ENCODE data around the gene C14orf93.

Gene C14orf93

DNA sequence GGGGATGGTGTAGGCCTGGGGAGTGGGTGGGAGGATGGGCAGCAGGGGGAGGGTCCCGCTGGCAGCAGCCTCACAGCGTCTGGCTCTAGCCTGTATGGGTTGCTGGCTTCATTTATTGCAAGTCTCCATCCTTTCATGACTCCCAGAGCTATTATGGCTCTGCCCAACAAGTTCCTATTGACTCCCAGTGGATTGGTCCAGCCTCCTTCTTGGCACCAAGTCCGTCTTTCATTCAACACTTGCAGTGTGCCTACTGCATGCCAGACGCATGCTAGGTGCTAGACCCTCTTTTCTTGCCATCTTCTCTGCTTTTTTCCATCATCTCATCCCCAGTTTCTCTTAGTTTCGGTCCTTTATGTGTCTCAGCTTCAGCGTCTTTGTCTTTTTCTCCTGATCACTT, 33.2 kb upstream of the C14orf93 start:
- 93% methylated on average over 6 of the region's 6 CpGs for WGBS
- H3K4me3 ChIP-seq (ENCODE audit: low read length), result no peak overlapping the region
- H3K27ac ChIP-seq (ENCODE audit: low read depth, low read length), result no peak overlapping the region
- H3K36me3 ChIP-seq (ENCODE audit: insufficient read depth, low read length), result no peaks in the 10 kb centered on the region
- H3K9ac ChIP-seq (ENCODE audit: low read depth, low read length), result no peak overlapping the region
- no peaks in the 10 kb centered on the region for H3K9me3 ChIP-seq (ENCODE audit: insufficient read depth, low read depth, low read length)
- H3K27me3 ChIP-seq (ENCODE audit: insufficient read depth, low read length), result no peaks in the 10 kb centered on the region
- no peaks in the 10 kb centered on the region for H3K4me1 ChIP-seq (ENCODE audit: insufficient read depth, low read length)

- no peaks in the 10 kb centered on the region for H3K36me3 ChIP-seq (ENCODE audit: insufficient read depth, low read length)
- H3K9ac ChIP-seq (ENCODE audit: low read depth, low read length), result no peak within 1 kb of the TSS
- 94% methylated on average over 36 of the region's 36 CpGs for WGBS
- no peaks in the 10 kb centered on the region for H3K4me1 ChIP-seq (ENCODE audit: insufficient read depth, low read length)
- no peaks in the 10 kb centered on the region for H3K27me3 ChIP-seq (ENCODE audit: insufficient read depth, low read length)
- H3K4me3 ChIP-seq (ENCODE audit: low read length), result no peak within 1 kb of the TSS
- H3K9me3 ChIP-seq (ENCODE audit: insufficient read depth, low read depth, low read length), result no peaks in the 10 kb centered on the region
- H3K27ac ChIP-seq (ENCODE audit: low read depth, low read length), result no peak within 1 kb of the TSS
Measured at GRCh38 chr14:23042162-23042965, 32.4 kb upstream of the C14orf93 start, which contains the start of gene PSMB11. TSS of gene PSMB11 (plus strand) at chr14:23042212. CDS start at chr14:23042226, 14 bp downstream.

- Histone ChIP-seq H3K27ac (ENCODE audit: low read depth, low read length) (no peak overlapping the region), H3K4me1 (ENCODE audit: insufficient read depth, low read length) (no peaks in the 10 kb centered on the region), H3K36me3 (ENCODE audit: insufficient read depth, low read length) (no peaks in the 10 kb centered on the region), H3K9me3 (ENCODE audit: insufficient read depth, low read depth, low read length) (no peaks in the 10 kb centered on the region), H3K9ac (ENCODE audit: low read depth, low read length) (no peak overlapping the region), H3K27me3 (ENCODE audit: insufficient read depth, low read length) (no peaks in the 10 kb centered on the region), H3K4me3 (ENCODE audit: low read length) (no peak overlapping the region)
- WGBS, result 93% methylated on average over 8 of the region's 8 CpGs
Measured at GRCh38 chr14:23041729-23042128, 31.8 kb upstream of the C14orf93 start.

GRCh38 chr14:23040100-23040499, 30.2 kb upstream of the C14orf93 start:
- Histone ChIP-seq H3K4me3 (ENCODE audit: low read length) (no peak overlapping the region), H3K27ac (ENCODE audit: low read depth, low read length) (no peak overlapping the region), H3K9me3 (ENCODE audit: insufficient read depth, low read depth, low read length) (no peaks in the 10 kb centered on the region), H3K9ac (ENCODE audit: low read depth, low read length) (no peak overlapping the region), H3K36me3 (ENCODE audit: insufficient read depth, low read length) (no peaks in the 10 kb centered on the region), H3K27me3 (ENCODE audit: insufficient read depth, low read length) (no peaks in the 10 kb centered on the region), H3K4me1 (ENCODE audit: insufficient read depth, low read length) (peaks cover 6% of the 10 kb centered on the region; the same call in 1 of the 2 replicates)
- WGBS, result 89% methylated on average over 4 of the region's 4 CpGs

DNA sequence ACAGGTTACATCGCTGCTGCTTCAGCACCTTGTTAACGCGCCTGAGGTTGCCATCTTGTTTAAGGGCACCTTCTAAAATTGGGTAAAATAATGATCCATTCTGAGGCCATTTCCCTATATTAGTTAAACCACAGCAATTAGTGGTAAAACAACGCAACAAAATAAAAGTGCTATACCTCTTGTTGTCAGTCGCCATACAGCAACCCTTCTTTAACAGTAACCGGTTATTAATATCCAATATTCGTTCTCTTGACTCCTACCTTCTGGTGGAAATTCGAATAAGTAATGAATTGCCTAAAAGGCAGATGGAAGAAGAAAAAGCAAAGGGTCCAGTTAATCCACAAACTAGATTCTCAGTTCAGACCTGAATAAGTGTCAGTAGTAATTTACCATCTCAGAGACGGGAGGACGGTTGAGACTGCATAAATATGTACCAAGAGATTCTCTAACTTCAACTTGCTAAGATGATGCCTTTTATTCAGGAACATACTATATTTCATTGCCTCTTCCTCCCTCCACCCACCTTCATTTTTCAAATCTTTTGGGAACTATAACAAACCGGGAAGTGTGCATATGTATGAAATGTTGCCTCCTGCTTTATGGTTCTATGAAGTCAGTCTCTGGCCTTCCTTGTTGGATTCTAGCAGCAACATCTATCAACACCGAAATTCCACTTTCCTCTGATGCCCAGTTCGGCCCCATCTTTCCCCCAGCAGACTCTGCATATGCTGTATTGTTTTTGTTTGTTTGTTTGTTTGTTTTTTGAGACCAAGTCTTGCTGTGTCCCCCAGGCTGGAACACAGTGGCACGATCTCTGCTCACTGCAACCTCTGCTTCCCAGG, 25.6 kb upstream of the C14orf93 start:
- peak overlapping the region; percentile 89 for H3K4me3 ChIP-seq (ENCODE audit: low read length)
- peaks cover 14% of the 10 kb centered on the region for H3K4me1 ChIP-seq (ENCODE audit: insufficient read depth, low read length)
- H3K9ac ChIP-seq (ENCODE audit: low read depth, low read length), result peak overlapping the region; percentile 94
- H3K27ac ChIP-seq (ENCODE audit: low read depth, low read length), result peak overlapping the region; percentile 96
- no peaks in the 10 kb centered on the region for H3K27me3 ChIP-seq (ENCODE audit: insufficient read depth, low read length)
- peaks cover 28% of the 10 kb centered on the region for H3K36me3 ChIP-seq (ENCODE audit: insufficient read depth, low read length)
- H3K9me3 ChIP-seq (ENCODE audit: insufficient read depth, low read depth, low read length), result no peaks in the 10 kb centered on the region
- 72% methylated on average over 14 of the region's 14 CpGs for WGBS

DNA sequence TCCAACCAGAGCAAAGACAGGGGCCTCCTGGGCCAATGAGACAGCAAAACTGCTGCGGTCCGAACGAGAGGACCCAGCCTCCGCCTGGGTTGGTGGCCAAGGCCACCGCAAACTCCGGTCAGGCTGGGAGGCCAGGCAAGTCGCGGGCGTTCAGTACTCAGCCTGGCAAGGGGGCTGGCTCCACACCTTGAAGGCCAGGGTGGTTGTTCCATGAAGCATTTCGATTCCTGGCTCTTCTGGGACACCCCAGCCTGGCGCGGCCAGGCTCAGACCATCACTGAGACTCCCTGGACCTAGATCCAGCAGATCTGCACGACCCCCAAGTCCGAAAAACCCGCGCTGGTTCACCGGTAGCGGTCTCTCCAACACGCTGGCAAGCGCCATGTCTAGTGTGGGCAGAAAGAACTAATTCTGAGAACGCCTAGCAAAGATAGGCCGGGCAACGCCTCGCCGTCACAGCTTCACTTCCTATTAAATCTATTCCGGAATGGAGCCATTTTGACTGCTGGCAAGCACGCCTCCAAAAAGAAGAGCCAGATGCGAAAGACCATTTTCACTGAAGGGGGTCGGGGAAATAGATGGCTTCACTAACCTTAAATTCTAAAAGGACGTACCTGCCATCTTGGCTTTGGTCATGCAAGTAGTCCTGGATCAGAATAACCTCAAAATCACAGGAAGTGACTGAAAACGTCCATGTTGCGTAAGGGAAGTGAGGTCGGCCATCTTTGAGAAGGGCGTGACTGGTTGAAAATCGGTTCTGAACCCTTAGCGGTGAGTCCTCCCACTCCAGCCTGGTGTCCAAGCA, 24.8 kb upstream of the C14orf93 start, which contains the start of gene PSMB5:
Gene PSMB5 (minus strand): TSS at position 403 of the 805 bp plus-strand sequence. CDS start 19 bp downstream, at position 384.
- WGBS, result under 1% methylated on average over 36 of the region's 36 CpGs
- Histone ChIP-seq H3K4me3 (ENCODE audit: low read length) (peak within 1 kb of the TSS; percentile 89), H3K4me1 (ENCODE audit: insufficient read depth, low read length) (peaks cover 14% of the 10 kb centered on the region)

GRCh38 chr14:23033801-23034497, 24.0 kb upstream of the C14orf93 start:
- peaks cover 14% of the 10 kb centered on the region for H3K4me1 ChIP-seq (ENCODE audit: insufficient read depth, low read length)
- H3K27me3 ChIP-seq (ENCODE audit: insufficient read depth, low read length), result no peaks in the 10 kb centered on the region
- no peaks in the 10 kb centered on the region for H3K9me3 ChIP-seq (ENCODE audit: insufficient read depth, low read depth, low read length)
- H3K4me3 ChIP-seq (ENCODE audit: low read length), result peak overlapping the region; percentile 89
- peaks cover 37% of the 10 kb centered on the region for H3K36me3 ChIP-seq (ENCODE audit: insufficient read depth, low read length)
- H3K27ac ChIP-seq (ENCODE audit: low read depth, low read length), result peak overlapping the region; percentile 96
- 38% methylated on average over 15 of the region's 17 CpGs for WGBS
- H3K9ac ChIP-seq (ENCODE audit: low read depth, low read length), result peak overlapping the region; percentile 94

More for the DNA sequence above, 24.8 kb upstream of the C14orf93 start, which contains the start of gene PSMB5:
- Histone ChIP-seq H3K9me3 (ENCODE audit: insufficient read depth, low read depth, low read length) (no peaks in the 10 kb centered on the region), H3K36me3 (ENCODE audit: insufficient read depth, low read length) (peaks cover 31% of the 10 kb centered on the region), H3K27me3 (ENCODE audit: insufficient read depth, low read length) (no peaks in the 10 kb centered on the region), H3K27ac (ENCODE audit: low read depth, low read length) (peak within 1 kb of the TSS; percentile 96), H3K9ac (ENCODE audit: low read depth, low read length) (peak within 1 kb of the TSS; percentile 94)

DNA sequence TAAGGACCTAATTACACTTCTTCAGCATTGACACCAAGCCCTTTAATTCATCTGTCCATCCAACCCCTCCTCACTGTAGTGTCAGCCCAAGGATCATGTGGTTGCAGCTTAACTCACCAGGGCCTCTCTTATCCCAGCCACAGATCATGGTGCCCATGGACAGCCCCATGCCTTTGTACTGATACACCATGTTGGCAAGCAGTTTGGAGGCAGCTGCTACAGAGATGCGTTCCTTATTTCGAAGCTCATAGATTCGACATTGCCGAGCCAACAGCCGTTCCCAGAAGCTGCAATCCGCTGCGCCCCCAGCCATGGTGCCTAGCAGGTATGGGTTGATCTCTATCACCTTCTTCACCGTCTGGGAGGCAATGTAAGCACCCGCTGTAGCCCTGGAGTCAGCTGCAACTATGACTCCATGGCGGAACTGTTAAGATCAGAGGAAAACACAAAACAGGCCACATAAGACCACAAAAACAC, 23.3 kb upstream of the C14orf93 start:
- Histone ChIP-seq H3K9ac (ENCODE audit: low read depth, low read length) (peak overlapping the region; percentile 94; the same call in 1 of the 2 replicates), H3K27me3 (ENCODE audit: insufficient read depth, low read length) (no peaks in the 10 kb centered on the region), H3K27ac (ENCODE audit: low read depth, low read length) (no peak overlapping the region), H3K9me3 (ENCODE audit: insufficient read depth, low read depth, low read length) (no peaks in the 10 kb centered on the region), H3K36me3 (ENCODE audit: insufficient read depth, low read length) (peaks cover 44% of the 10 kb centered on the region), H3K4me3 (ENCODE audit: low read length) (peak overlapping the region; percentile 89), H3K4me1 (ENCODE audit: insufficient read depth, low read length) (peaks cover 14% of the 10 kb centered on the region)
- WGBS, result 96% methylated on average over 10 of the region's 10 CpGs

DNA sequence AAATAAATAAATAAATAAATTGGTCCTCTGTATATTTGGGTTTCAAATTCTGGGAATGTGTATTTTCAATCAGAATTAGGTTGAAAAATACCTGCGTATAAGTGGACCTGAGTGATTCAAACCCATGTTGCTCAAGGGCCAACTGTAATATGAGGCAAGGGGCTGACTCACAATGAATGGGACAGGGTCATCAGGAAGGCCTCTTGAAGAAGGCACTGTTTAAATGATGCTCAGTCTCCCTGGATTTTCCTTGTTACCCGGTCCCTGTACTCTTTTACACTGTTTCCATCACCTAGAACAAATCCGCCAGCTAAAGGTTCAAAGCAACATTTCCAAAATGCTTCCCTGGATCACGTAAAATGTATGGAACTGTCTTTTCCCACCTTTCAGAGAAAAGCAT, 21.0 kb upstream of the C14orf93 start:
- peaks cover 55% of the 10 kb centered on the region for H3K36me3 ChIP-seq (ENCODE audit: insufficient read depth, low read length)

DNA sequence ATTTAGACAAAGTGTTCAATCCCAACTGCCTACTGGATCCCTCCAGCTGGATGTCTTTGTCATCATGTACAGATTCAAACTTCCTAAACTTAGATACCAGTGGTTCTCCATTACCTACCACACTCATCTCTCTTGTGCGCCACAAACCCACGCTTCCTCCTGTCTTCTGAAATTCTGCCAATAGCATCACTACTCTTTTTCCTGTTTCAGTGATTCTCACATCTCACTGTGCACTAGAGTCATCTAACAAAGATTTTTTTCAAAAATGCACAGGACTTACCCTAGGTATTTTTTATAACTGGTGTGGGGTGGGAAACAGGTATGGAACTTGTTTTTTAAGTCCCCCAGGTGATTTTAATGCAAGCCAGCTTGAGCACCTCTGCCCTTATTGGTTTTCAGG, 18.9 kb upstream of the C14orf93 start:
- Histone ChIP-seq H3K27ac (ENCODE audit: low read depth, low read length) (no peak overlapping the region), H3K4me1 (ENCODE audit: insufficient read depth, low read length) (peaks cover 15% of the 10 kb centered on the region), H3K4me3 (ENCODE audit: low read length) (no peak overlapping the region), H3K27me3 (ENCODE audit: insufficient read depth, low read length) (no peaks in the 10 kb centered on the region), H3K36me3 (ENCODE audit: insufficient read depth, low read length) (peaks cover 72% of the 10 kb centered on the region), H3K9ac (ENCODE audit: low read depth, low read length) (no peak overlapping the region), H3K9me3 (ENCODE audit: insufficient read depth, low read depth, low read length) (no peaks in the 10 kb centered on the region)
- 94% methylated on average over 2 of the region's 2 CpGs for WGBS

More for the DNA sequence above, 21.0 kb upstream of the C14orf93 start:
- Histone ChIP-seq H3K9me3 (ENCODE audit: insufficient read depth, low read depth, low read length) (no peaks in the 10 kb centered on the region), H3K9ac (ENCODE audit: low read depth, low read length) (no peak overlapping the region), H3K4me1 (ENCODE audit: insufficient read depth, low read length) (peaks cover 15% of the 10 kb centered on the region), H3K27ac (ENCODE audit: low read depth, low read length) (no peak overlapping the region), H3K27me3 (ENCODE audit: insufficient read depth, low read length) (no peaks in the 10 kb centered on the region), H3K4me3 (ENCODE audit: low read length) (no peak overlapping the region)
- 96% methylated on average over 4 of the region's 4 CpGs for WGBS
